Glomerular endothelial cell (primary cell): ENCODE measurements around the gene TLCD1. TPM values are rescaled to one million over a fixed set of nuclear protein-coding genes. Genes with fewer than 3 reads are reported as not detected.
"Not testable (repeated sequence)": the region's sequence is repeated elsewhere in the genome, so short reads cannot be mapped to it uniquely, and the experiment has no call there.

Source experiments
- DNase-seq: peaks from one replicate; pipeline ENCODE4 v3.0.0-alpha.2; 2011; ENCODE audit warnings: low read depth, low spot score; ENCODE audit errors: extremely low read depth
- total RNA-seq: library from RNA; depleted of rRNA; stranded (reverse); fragments of >200 nt; gene quantifications from 2 replicates; pipeline ENCODE4 v1.2.3, GENCODE V29; 2015

The TLCD1 gene
- total RNA-seq, 1 donor from 2014 or later, result 2.8 TPM

DNA sequence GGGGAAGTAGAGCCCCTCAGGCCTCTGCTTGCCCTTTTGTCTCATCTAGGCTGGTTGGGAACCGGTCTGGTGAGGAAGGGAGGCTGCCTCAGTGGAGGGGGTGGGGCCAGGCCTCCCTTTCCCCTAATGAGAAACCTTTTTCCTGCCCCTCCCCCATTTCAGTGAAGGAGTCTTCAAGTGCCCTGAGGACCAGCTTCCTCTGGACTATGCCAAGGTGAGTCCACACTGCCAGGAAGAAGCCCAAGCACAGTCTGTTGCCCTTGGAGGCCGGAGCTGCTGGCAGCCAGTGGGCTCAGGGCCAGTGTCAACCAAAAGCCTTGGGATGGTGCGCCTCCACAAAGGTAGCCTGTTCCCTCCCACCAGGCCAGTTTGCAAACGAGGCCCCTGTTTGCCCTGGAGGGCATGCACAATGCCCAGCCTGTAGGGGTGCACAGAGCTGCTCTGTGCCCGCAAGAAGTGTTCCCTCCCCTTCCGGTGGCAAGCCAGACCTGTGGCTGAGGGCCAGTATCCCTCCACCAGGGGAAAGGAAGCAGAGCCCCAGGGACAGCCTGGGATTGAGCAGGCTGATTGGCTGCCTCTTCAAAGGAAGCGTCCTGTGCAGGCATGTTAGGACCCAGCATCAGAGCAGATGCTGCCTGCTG, 21.1 kb upstream of the TLCD1 start:
- no peak for DNase-seq

- no peak for DNase-seq
Observed at GRCh38 chr17:28746611-28747050, 20.6 kb upstream of the TLCD1 start.

GRCh38 chr17:28745786-28746411, 19.9 kb upstream of the TLCD1 start:
- no peak for DNase-seq

DNA sequence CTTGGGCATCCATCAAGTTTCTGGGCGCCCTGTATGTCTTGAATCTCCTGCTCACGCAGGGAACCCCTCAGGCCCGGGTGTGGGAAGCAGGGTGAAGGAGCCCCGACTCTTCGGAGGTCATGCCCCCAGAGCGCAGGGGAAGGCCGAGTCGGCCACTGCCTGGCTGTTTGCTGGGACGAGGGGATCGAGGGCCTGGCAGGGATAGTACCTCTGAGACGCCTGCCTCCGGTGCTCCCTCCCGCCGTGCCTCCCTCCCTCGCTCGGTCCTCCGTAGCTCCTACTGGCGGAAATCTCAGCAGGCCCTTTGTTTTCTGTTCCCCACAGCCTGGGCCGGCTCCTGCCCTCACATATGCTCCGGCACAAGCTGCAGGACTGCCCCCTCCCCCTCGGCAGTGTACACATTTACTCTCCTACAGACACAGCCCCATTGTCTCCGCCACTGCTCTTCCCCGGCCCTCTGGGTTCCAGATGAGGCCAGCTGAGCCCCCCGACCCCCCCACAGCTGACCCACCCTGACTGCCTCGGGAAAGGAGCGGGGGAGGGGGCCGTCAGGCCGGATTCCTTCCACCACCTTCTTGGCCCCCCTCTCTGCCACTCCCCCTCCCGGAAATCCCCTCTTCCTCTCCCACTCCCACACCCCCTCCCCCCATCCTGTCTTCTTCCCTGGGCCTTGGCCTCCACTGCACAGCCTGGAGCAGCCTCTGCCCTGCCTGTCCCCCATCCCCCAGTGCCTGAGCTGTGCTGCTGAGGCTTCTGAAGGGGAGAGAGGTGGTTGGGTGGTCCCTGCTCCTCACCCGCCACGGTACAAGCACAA, 19.1 kb upstream of the TLCD1 start:
- no peak for DNase-seq

DNA sequence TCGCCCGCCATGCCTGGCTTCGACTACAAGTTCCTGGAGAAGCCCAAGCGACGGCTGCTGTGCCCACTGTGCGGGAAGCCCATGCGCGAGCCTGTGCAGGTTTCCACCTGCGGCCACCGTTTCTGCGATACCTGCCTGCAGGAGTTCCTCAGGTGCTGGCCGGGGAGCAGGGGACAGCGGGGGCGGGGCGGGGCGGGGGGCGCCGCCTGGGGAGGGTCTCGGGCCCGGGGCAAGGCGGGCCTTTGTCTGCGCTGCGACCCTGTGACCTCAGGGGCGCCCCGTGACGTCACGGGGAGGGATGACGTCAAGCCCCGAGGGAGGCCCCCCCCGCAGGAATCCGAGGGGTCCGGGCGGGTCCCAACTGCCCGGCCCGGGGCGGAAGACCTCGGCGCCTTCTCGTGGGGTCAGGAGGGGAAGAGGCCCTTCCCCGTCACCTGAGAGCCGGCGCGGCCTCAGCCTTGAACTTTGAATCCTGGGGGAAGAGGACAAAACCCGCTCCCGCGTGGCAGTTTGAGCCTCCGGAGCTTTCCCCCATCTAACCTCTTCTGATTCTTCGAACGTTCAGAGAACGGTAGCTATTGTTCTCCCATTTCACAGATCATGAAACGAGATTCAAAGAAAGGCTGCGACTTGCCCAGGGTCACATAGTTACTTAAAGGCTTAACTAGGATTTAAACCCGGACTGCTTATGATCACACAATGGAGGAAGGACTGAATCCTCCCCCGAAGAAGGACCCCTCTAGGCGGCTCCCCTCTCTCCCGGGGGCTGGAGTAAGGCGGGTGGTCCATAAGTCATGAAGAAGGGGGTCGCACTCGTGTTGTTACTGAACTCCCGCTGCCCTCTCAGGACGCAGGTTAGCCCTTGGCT, 18.3 kb upstream of the TLCD1 start:
- no peak for DNase-seq

DNA sequence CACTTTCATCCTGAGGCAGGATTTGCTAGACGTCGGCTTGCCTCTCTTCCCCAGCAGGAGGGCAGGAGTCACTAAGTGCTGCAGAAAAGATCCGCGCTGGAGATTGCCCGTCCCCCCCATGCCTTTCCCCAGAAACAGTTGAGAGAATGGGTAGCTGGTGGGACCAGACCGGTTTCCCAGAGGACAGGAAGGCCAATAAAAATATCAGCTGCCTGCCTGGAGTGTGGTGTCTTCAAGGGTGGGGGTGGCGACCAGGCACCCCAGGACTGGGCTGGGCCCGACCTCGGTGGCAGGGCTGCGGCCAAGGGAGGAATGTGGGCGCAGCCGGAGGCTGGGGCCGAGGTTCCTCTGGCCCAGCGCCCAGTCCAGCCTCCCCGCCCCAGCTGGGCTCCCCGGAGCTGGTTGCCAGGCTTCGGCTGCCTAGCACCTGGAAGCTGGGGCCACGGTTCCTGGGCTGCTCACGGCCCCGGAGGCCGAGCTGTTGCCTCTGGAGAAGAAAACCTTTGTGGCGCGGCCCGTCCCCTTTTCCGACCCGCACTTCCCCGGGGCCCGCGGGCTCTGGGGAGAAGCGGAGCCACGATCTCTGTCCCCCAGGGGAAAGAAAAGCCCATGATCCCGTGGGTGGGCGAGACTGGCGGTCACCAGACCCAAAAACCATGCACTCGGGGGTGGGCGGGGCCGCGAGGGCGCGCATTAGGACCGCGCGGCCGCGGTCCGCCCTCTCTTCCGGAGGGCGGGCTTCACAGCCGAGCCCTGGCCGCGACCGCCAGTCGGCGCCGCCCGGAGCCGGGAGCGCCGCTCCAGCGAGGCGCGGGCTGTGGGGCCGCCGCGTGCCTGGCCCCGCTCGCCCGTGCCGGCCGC, 17.4 kb upstream of the TLCD1 start, which contains the start of gene TRAF4:
TSS of gene TRAF4 (plus strand) at position 769 of the 861 bp plus-strand sequence. CDS start 102 bp downstream, outside the sequence.
- DNase-seq, result no peak

GRCh38 chr17:28741358-28742349, 15.6 kb upstream of the TLCD1 start:
- DNase-seq, result no peak

DNA sequence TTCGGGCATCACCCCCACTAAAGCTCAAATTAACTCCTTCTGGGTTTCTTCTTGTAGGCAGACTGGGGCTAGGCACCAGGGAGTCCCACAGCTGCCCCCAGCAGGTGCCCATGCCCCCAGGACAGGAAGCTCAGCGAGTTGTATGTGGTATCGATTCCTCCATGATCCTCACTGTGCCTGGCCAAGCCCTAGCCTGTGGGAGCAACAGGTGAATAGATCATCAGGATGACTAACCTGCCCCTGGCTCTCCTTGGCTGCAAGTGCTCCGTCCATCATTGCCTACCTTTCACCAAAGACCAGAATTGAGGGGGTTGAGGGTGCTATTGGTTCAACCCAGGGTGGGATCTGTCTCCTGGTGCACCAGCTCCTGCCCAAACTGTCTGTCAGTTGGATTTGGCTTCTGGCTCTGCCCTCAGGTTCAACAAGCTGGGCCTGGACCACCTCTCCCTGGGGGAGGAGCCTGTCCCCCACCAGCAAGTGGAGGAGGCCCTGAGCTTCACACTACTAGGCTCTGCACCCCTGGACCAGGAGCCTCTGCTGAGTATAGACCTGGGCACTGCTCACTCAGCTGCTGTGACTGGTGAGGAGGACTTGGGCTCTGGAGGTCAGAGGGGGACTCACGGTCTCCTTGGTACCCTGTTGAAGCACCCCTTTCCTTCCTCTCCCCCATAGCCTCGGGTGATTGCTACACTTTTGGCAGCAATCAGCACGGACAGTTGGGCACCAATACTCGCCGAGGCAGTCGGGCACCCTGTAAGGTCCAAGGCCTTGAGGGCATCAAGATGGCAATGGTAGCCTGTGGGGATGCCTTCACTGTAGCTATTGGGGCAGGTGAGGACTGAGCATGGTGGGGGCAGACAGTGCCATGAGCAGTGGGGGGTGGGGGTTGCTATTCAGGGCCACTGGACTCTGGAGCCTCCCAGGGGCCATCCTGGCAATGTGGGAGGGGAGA, 14.6 kb upstream of the TLCD1 start:
- no peak for DNase-seq

DNA sequence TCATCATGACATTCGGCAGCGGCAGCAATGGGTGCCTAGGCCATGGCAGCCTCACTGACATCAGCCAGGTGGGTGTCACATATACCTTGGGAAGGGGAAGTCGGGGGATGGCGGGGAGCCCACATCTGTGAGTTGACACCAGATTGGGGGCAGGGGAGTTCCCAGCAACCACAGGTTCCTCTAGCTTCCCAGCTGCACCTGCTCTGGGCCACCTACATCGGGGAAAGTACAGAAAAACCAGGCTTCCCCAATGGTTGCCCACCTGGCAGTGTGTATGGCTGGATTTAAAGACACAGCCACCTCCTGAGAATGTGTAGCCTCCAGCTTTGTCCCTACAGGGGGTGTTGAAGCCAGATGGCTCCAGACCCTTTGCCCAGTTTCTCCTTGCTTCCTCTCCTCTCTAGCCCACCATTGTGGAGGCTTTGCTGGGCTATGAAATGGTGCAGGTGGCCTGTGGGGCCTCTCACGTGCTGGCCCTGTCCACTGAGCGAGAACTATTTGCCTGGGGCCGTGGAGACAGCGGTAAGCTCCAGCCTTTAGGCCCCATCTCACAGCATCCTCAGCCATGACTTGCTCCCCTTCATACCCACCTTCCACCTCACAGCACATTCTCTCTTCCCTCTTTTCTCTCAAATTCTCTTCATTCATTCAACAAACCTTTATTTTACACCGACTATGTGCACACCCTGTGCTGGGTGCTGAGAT, 12.8 kb upstream of the TLCD1 start:
- DNase-seq, result no peak

DNA sequence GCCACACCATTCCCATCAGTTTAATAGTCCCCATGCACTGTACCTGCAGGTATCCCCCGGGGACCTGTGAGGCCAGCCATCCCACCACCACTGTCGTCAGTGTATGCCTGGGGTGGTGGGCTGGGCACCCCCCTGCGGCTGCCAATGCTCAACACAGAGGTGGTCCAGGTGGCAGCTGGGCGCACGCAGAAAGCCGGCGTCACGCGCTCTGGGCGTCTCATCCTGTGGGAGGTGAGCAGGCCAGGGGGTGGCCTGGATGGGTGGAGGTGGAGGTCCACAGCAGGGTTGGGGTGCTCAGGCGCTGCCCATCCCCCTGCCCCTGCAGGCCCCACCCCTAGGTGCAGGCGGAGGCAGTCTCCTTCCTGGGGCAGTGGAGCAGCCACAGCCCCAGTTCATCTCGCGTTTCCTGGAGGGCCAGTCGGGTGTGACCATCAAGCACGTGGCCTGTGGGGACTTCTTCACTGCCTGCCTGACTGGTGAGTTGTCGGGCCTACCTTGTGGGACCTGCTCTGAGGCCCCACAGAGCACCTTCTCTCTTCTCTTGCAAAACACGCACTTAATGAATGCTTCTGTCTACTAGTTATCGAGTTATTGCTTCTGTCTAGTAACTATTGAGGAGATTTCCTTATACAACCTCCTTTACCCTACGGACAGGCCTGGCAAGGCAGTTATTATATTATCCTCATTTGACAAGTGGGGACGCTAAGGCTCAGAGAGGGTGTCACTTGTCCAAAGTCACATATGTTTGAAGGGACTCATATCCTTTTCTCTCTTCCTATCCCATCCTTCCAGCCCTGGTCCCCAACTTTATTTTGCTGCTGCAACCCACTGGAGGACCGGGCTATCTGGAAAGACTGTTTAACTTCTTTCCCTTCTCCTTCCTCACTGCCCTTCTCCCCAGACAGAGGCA, 12.0 kb upstream of the TLCD1 start:
- DNase-seq, result no peak

- DNase-seq, result no peak
Observed at GRCh38 chr17:28737316-28737715, 11.3 kb upstream of the TLCD1 start.

GRCh38 chr17:28735913-28736769, 10.1 kb upstream of the TLCD1 start:
- DNase-seq, result not testable (repeated sequence)

GRCh38 chr17:28735242-28735722, 9.2 kb upstream of the TLCD1 start:
- DNase-seq, result no peak

DNA sequence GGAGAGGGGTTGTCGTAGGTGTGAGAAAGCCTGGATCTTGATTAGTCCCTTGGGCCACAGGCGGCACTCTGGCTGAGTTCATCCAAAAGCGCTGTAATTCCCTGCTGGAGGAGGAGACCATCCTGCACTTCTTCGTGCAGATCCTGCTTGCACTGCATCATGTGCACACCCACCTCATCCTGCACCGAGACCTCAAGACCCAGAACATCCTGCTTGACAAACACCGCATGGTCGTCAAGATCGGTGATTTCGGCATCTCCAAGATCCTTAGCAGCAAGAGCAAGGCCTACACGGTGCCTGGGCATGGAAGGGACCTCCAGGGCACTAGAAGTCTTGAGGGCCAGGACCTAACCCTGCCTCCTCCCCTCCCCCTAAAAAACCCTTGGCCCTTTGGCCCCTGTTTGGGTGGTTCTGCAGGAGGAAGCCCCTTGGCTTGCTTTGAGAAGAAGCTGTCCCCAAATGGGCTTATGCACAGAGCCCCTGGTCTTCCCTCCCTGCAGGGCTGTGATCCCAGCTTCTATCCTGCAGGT, 8.7 kb upstream of the TLCD1 start:
- DNase-seq, result no peak
